PC-9 (cell line): ENCODE measurements around the gene RNASE1. TPM values are rescaled to one million over a fixed set of nuclear protein-coding genes. Genes with fewer than 3 reads are reported as not detected.
"Not testable (repeated sequence)": the region's sequence is repeated elsewhere in the genome, so short reads cannot be mapped to it uniquely, and the experiment has no call there.

Experiments used
- BruUV-seq: library from RNA; stranded (reverse); fragments of 400-500 nt; replicated peaks from 2 replicates; lab custom pipeline; 2021; lab: Mats Ljungman, UMichigan
- CTCF ChIA-PET: fragments of 300-600 bp; sonication (Branson Sonifier 250); formaldehyde crosslinking; loops from one replicate; lab custom pipeline; 2022; ENCODE audit warnings: antibody characterized with exemption; lab: Charles Lee
- POLR2A ChIA-PET: fragments of 300-600 bp; sonication (Branson Sonifier 250); formaldehyde crosslinking; loops from one replicate; lab custom pipeline; 2022; ENCODE audit warnings: antibody characterized with exemption; ENCODE audit not compliant: unreplicated experiment; lab: Charles Lee
- DNase-seq, 2 experiments: peaks; one replicate each; pipeline versions ENCODE4 v3.0.0 to v3.0.0-alpha.2; 2015 to 2022; ENCODE audit warnings: mixed read lengths in 1 of 2
- H2AFZ ChIP-seq: fragments of 200-600 bp; sonication (generic); 2 replicates; pipeline ENCODE4 v1.8.1; 2017; ENCODE audit warnings: antibody characterized with exemption
- H3F3A ChIP-seq: fragments of 200-600 bp; sonication (generic); 2 replicates; pipeline ENCODE4 v1.8.1; 2017; ENCODE audit warnings: antibody characterized with exemption, mild to moderate bottlenecking, low read depth; ENCODE audit not compliant: insufficient read depth
- H3K27ac ChIP-seq: fragments of 200-600 bp; sonication (generic); 2 replicates; pipeline ENCODE4 v1.6.1; 2016; ENCODE audit warnings: mixed run types
- H3K27me3 ChIP-seq: fragments of 200-600 bp; sonication (generic); 2 replicates; pipeline ENCODE4 v1.6.1; 2016; ENCODE audit warnings: low read depth, mixed run types; ENCODE audit not compliant: insufficient read depth
- H3K36me3 ChIP-seq: fragments of 200-600 bp; sonication (generic); 2 replicates; pipeline ENCODE4 v1.6.1; 2016; ENCODE audit warnings: low read depth, mixed run types
- H3K4me1 ChIP-seq: fragments of 200-600 bp; sonication (generic); replicated peaks from 2 replicates; pipeline ENCODE4 v1.6.1; 2016; ENCODE audit warnings: mixed run types; ENCODE audit not compliant: insufficient read depth
- H3K4me2 ChIP-seq: fragments of 200-600 bp; sonication (generic); 2 replicates; pipeline ENCODE4 v1.6.1; 2017; ENCODE audit warnings: mixed run types
- H3K4me3 ChIP-seq: fragments of 200-600 bp; sonication (generic); 2 replicates; pipeline ENCODE4 v1.6.1; 2016; ENCODE audit warnings: mixed run types
- H3K79me2 ChIP-seq: fragments of 200-600 bp; sonication (generic); 2 replicates; pipeline ENCODE4 v1.6.1; 2017; ENCODE audit warnings: low read depth, mixed run types
- H3K9me2 ChIP-seq: fragments of 200-600 bp; sonication (generic); 2 replicates; pipeline ENCODE4 v1.8.1; 2017; ENCODE audit warnings: mild to moderate bottlenecking; ENCODE audit not compliant: insufficient read depth
- H3K9me3 ChIP-seq: fragments of 200-600 bp; sonication (generic); 2 replicates; pipeline ENCODE4 v1.8.1; 2016; ENCODE audit warnings: low read depth; ENCODE audit not compliant: insufficient read depth
- H4K20me1 ChIP-seq: fragments of 200-600 bp; sonication (generic); 2 replicates; pipeline ENCODE4 v1.8.1; 2017; ENCODE audit not compliant: insufficient read depth
- CTCF ChIP-seq: fragments of 200-600 bp; sonication (generic); conservative IDR thresholded peaks from 2 replicates; pipeline ENCODE4 v1.6.1; 2017; ENCODE audit warnings: mixed run types, antibody characterized with exemption, mild to moderate bottlenecking, moderate library complexity
- EZH2 ChIP-seq: fragments of 200-600 bp; sonication (generic); IDR thresholded peaks from 2 replicates; pipeline ENCODE4 v1.8.0; 2017; ENCODE audit warnings: antibody characterized with exemption, low read depth
- intact Hi-C: fragments of 100-400 bp; cut with micrococcal nuclease; formaldehyde crosslinking; loops from one replicate; pipeline ENCODE4 v1.10.0; 2022; ENCODE audit not compliant: unreplicated experiment
- total RNA-seq: library from RNA; stranded (reverse); gene quantifications from 2 replicates; pipeline ENCODE4 v1.2.3, GENCODE V29; 2021

The RNASE1 gene
- total RNA-seq, 1 experiment from 2014 or later: 47.4 TPM

- H3K9me3 ChIP-seq: no peaks in the 10 kb centered on the region
- POLR2A ChIA-PET: no interaction called here
- CTCF ChIA-PET: no interaction called here
Observed at GRCh38 chr14:20769421-20769820, 33.2 kb downstream of the RNASE1 start.

DNA sequence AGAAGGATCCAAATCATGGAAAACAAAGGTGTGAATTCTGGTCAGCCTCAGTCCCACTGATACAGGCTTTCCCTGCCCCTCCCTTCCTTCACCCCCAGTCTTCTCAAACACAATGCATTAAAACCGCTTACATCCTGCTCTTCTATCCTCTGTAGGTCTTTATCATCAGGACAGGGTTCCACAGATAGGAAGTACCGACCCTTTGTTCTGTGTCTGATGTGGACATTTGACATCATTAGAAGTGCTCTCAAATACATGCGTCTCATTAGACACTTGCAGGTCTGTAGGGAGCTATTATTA, 34.1 kb downstream of the RNASE1 start:
- no peaks in the 10 kb centered on the region for H3F3A ChIP-seq
- H2AFZ ChIP-seq: no peak overlapping the region
- intact Hi-C loops: no loop called here
- no peaks in the 10 kb centered on the region for H3K27me3 ChIP-seq
- BruUV-seq: no TSS peak
- no peaks in the 10 kb centered on the region for H3K9me2 ChIP-seq
- no peak for DNase-seq
- ChIA-PET CTCF (no interaction called here), POLR2A (no interaction called here)
- TF ChIP-seq CTCF: no peak
- no peak for TF ChIP-seq EZH2
- no peaks in the 10 kb centered on the region for H3K9me3 ChIP-seq
- H3K27ac ChIP-seq: no peak overlapping the region
- no peaks in the 10 kb centered on the region for H4K20me1 ChIP-seq
- no peak overlapping the region for H3K4me3 ChIP-seq
- no peaks in the 10 kb centered on the region for H3K4me1 ChIP-seq
- no peak overlapping the region for H3K4me2 ChIP-seq
- no peaks in the 10 kb centered on the region for H3K36me3 ChIP-seq
- H3K79me2 ChIP-seq: no peaks in the 10 kb centered on the region

More at GRCh38 chr14:20769421-20769820, 33.2 kb downstream of the RNASE1 start:
- no peaks in the 10 kb centered on the region for H3F3A ChIP-seq
- no peaks in the 10 kb centered on the region for H4K20me1 ChIP-seq
- H3K27me3 ChIP-seq: no peaks in the 10 kb centered on the region
- H2AFZ ChIP-seq: no peak overlapping the region
- DNase-seq: no peak
- intact Hi-C loops: no loop called here
- H3K27ac ChIP-seq: no peak overlapping the region
- no peak for TF ChIP-seq EZH2
- TF ChIP-seq CTCF: no peak
- no TSS peak for BruUV-seq
- no peaks in the 10 kb centered on the region for H3K9me2 ChIP-seq
- H3K36me3 ChIP-seq: no peaks in the 10 kb centered on the region
- no peak overlapping the region for H3K4me2 ChIP-seq
- H3K4me3 ChIP-seq: no peak overlapping the region
- no peaks in the 10 kb centered on the region for H3K79me2 ChIP-seq
- H3K4me1 ChIP-seq: no peaks in the 10 kb centered on the region

DNA sequence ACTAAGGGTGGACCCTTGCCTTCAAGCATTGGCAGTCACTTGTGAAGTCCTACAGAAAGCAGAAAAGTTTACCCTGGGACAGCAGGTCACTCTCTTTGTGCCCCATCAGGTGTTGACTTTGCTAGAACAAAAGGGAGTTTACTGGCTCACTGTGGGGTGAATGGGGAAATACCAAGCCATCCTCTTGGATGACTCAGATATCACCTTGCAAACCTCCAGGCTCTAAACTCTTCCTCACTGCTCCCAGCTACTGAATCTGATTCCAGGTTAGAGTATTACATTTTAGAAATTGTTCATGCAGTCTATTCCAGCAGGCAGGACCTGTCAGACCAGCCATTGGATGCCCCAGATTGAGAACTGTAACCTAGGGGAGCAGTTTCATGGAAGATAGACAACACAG, 41.7 kb downstream of the RNASE1 start:
- TF ChIP-seq EZH2 (no peak), CTCF (no peak)
- Histone ChIP-seq H3F3A (no peaks in the 10 kb centered on the region), H3K27me3 (no peaks in the 10 kb centered on the region), H3K4me1 (peaks cover 7% of the 10 kb centered on the region), H3K27ac (no peak overlapping the region), H3K9me2 (no peaks in the 10 kb centered on the region), H3K9me3 (no peaks in the 10 kb centered on the region), H2AFZ (no peak overlapping the region), H3K36me3 (no peaks in the 10 kb centered on the region), H3K4me2 (no peak overlapping the region), H3K4me3 (no peak overlapping the region), H3K79me2 (no peaks in the 10 kb centered on the region), H4K20me1 (no peaks in the 10 kb centered on the region)
- peak; percentile 44 to 60 for DNase-seq
- ChIA-PET POLR2A (no interaction called here), CTCF (interaction anchor here (1.0 kb wide), 1 partner anchor 42 kb away, joined by 4 read pairs; the partner anchor contains the start of gene RNASE1)
- no TSS peak for BruUV-seq
- intact Hi-C loops: loop anchor here (2.0 to 5.0 kb wide), 2 partner anchors 40 to 54 kb away; no protein-coding TSS in a partner anchor

GRCh38 chr14:20759465-20759864, 43.2 kb downstream of the RNASE1 start:
- H3K27ac ChIP-seq, H3F3A ChIP-seq, H3K79me2 ChIP-seq, H3K36me3 ChIP-seq, H4K20me1 ChIP-seq, H3K9me2 ChIP-seq, intact Hi-C loops, H3K4me3 ChIP-seq, POLR2A ChIA-PET, DNase-seq, H3K4me1 ChIP-seq, H2AFZ ChIP-seq, BruUV-seq, CTCF ChIA-PET, H3K9me3 ChIP-seq, H3K4me2 ChIP-seq, H3K27me3 ChIP-seq: not testable (repeated sequence)
